ENCODE measurements around the gene NECTIN4. TPM values are rescaled to one million over a fixed set of nuclear protein-coding genes. Genes with fewer than 3 reads are reported as not detected.
A peak's percentile ranks its signal among the peaks of the same experiment; 100 is the strongest.

NECTIN4 gene
- 42.7 TPM for total RNA-seq

DNA sequence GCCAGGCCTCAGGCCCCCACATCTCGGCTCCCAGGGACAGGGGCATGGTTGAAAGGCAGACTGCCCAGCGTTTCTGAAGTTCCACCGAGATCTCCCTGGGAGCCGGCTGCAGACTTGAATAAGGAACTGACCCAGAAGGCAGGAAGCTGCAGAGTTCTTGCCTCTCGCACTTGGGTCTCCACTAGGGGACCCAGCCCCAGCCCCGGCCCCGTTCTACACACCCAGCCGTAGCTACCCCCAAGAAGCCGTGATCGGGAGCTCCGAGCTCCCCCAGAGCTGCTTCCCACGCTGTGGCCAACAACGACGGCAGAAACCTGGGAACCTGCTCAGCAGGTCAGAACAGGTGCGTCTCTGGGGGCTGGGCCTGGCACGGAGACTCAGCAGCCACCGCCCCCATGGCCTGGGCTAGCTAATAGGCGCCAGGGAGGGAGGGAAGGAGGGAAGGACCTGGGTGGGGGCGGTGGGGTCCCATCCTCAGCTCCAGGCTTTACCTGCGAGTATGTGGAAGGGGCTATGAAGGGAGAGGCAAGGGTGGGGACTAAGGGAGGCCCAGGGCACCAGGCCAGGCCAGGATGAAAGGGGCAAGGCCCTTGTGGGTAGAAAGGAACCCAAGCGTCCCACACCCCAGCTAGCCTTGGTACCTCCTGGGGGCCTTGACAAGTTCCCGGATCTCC lies at the start of gene NECTIN4:
NECTIN4 (minus strand) TSS at position 308 of the 674 bp plus-strand sequence; CDS start at position 46, 262 bp downstream.
- H3K4me1 ChIP-seq, result no peaks in the 10 kb centered on the region
- peak within 1 kb of the TSS in 1 of 2 donors; percentile 41 for H3K4me3 ChIP-seq
- no peaks in the 10 kb centered on the region for H3K36me3 ChIP-seq
- no peaks in the 10 kb centered on the region for H3K27me3 ChIP-seq
- peak in 1 of 2 donors; percentile 96 for DNase-seq (ENCODE audit: extremely low spot score in 2 of 2)
- peak within 1 kb of the TSS; percentile 77 for H3K27ac ChIP-seq
- intact Hi-C loops (cut with DNase I), result no loop called here
- no peaks in the 10 kb centered on the region for H3K9me3 ChIP-seq
- TF ChIP-seq POLR2AphosphoS5 (IDR thresholded peaks at IDR 0.05; ENCODE audit: insufficient read depth in 1 of 2, low read depth in 1 of 2) (peak; percentile 46 to 50), POLR2A (IDR thresholded peaks at IDR 0.05) (no peak)

DNA sequence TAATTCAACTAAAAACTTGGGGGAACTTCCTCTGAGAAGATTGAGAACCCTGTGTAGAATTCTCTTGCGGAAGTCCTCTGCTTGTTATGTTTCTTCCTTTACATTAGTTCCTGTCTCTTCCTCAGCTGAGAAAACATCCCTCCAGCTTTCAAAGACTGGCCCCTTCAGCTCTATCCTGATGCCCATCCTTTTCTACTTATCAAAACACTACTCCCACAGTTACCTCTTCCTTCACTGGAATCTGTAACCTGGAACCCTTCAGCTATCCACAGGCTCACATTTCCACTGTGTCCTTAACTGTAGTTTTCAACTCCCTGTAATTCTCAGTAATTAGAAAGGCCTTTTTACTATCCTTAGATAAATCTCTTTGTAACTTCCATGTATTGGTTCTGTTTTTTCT lies 49.1 kb upstream of the NECTIN4 start:
- TF ChIP-seq, protein P1, sequence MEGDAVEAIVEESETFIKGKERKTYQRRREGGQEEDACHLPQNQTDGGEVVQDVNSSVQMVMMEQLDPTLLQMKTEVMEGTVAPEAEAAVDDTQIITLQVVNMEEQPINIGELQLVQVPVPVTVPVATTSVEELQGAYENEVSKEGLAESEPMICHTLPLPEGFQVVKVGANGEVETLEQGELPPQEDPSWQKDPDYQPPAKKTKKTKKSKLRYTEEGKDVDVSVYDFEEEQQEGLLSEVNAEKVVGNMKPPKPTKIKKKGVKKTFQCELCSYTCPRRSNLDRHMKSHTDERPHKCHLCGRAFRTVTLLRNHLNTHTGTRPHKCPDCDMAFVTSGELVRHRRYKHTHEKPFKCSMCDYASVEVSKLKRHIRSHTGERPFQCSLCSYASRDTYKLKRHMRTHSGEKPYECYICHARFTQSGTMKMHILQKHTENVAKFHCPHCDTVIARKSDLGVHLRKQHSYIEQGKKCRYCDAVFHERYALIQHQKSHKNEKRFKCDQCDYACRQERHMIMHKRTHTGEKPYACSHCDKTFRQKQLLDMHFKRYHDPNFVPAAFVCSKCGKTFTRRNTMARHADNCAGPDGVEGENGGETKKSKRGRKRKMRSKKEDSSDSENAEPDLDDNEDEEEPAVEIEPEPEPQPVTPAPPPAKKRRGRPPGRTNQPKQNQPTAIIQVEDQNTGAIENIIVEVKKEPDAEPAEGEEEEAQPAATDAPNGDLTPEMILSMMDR (IDR thresholded peaks at IDR 0.05), result no peak
- TF ChIP-seq POLR2A (IDR thresholded peaks at IDR 0.05), result no peak
- TF ChIP-seq POLR2AphosphoS5 (IDR thresholded peaks at IDR 0.05; ENCODE audit: insufficient read depth in 1 of 2, low read depth in 1 of 2), result no peak
- Histone ChIP-seq H3K4me1 (peaks cover 9% of the 10 kb centered on the region), H3K4me3 (no peak overlapping the region), H3K9me3 (no peaks in the 10 kb centered on the region), H3K36me3 (no peaks in the 10 kb centered on the region), H3K27ac (no peak overlapping the region), H3K27me3 (no peaks in the 10 kb centered on the region)
- intact Hi-C loops (cut with DNase I), result no loop called here
- no peak for DNase-seq (ENCODE audit: extremely low spot score in 2 of 2)

DNA sequence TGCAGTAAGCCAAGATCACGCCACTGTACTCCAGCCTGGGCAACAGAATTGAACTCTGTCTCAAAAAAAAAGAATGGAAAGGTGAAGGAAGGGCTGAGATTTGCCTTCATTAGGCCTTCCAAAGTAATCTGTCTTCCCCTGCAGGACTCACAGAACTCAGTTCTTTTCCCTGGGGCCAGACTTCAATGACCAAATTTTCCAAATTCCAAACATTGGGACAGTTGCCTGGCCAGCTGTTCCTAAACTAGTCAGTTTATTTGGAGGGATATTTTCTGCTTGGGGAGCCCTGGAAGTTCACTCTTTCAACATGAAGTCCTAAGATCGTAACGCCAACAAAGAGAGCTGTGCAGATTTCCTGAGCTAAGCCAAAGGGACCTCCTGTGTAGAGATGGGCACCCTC lies 48.5 kb upstream of the NECTIN4 start:
- no peaks in the 10 kb centered on the region for H3K9me3 ChIP-seq
- intact Hi-C loops (cut with DNase I), result no loop called here

DNA sequence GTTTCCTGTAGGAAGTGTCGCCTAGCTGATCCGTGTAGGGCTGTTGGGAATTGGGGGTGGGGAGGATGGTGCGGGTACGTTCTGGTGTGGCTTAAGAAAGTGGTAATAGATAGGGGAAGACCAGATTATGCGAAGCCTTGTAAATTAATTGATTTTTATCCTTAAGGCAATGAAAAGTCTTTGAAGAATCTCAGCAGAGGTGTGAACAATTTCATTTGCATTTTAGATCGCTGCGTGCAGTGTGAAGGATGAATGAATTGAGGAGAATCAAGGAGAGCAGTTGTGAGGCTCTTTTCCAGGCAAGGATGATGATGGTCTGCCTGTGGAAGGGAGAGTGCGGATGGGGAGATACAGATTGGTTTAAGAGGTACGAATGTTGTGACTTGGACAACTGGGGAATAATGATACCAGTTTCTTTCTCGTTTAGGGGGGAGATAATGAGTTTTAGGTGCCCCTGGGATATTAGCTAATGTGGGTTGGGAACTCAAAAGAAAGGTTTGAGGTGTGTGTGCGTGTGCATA lies 43.9 kb upstream of the NECTIN4 start:
- intact Hi-C loops (cut with DNase I), result no loop called here
- peaks cover 0 to 12% of the 10 kb centered on the region in 2 donors for H3K36me3 ChIP-seq

More for the DNA sequence above, 48.5 kb upstream of the NECTIN4 start:
- no peak overlapping the region for H3K27ac ChIP-seq
- no peak overlapping the region for H3K4me3 ChIP-seq
- no peaks in the 10 kb centered on the region for H3K36me3 ChIP-seq
- no peaks in the 10 kb centered on the region for H3K27me3 ChIP-seq
- no peak for DNase-seq (ENCODE audit: extremely low spot score in 2 of 2)
- H3K4me1 ChIP-seq, result peaks cover 11% of the 10 kb centered on the region
- TF ChIP-seq POLR2A (IDR thresholded peaks at IDR 0.05) (no peak), POLR2AphosphoS5 (IDR thresholded peaks at IDR 0.05; ENCODE audit: insufficient read depth in 1 of 2, low read depth in 1 of 2) (no peak)
- TF ChIP-seq, protein P1 (IDR thresholded peaks at IDR 0.05), result no peak

DNA sequence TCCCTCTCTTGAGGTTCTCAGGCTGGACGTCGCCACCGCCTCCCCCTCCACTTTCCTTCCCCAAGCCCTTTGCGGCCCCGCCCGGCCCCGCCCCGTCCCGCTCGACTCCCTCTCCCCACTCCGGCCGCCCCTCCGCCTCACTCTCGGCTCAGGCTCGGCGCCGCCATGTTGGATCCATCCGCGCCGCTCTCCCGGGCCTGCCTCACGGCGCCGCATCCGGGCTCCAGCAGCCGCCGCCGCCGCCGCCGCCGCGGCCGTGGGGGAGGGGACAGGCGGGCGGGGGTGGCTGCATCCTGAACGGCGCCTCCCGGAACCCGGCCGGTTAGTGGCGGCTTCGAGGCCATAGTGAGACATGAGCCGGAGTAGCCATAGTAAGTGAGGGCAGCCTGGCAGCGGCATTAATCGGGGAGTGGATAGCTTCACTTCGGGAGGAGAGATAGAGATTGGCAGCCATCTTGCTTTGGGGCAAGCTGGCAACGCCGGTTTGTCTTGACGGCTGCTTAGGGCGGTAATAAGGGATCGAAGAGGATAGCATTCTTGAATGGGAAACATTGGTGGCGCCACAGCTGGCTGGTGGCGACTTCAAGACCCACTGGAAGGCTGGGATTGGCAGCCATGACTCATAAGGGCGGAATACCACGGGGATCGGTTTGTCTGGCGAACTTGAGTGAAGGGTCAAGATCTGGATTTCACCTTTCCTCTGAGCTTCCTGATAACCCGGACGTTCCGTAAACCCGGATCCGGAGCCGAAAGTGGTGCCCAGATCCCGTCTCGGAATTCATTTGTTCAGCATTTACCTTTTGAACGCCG lies 43.3 kb upstream of the NECTIN4 start, which contains the start of gene DEDD:
DEDD (minus strand) TSS at position 258 of the 810 bp plus-strand sequence. CDS start 8,205 bp downstream, outside the sequence.
- H3K4me1 ChIP-seq, result peaks cover 52% of the 10 kb centered on the region
- H3K9me3 ChIP-seq, result no peaks in the 10 kb centered on the region
- peak in 1 of 2 donors; percentile 96 for DNase-seq (ENCODE audit: extremely low spot score in 2 of 2)
- peaks cover 0 to 18% of the 10 kb centered on the region in 2 donors for H3K36me3 ChIP-seq
- TF ChIP-seq POLR2A (IDR thresholded peaks at IDR 0.05), result peak in 1 of 2 donors; percentile 36
- peak; percentile 78 to 80 for TF ChIP-seq POLR2AphosphoS5 (IDR thresholded peaks at IDR 0.05; ENCODE audit: insufficient read depth in 1 of 2, low read depth in 1 of 2)
- TF ChIP-seq, protein P1 (IDR thresholded peaks at IDR 0.05), result no peak
- no peaks in the 10 kb centered on the region for H3K27me3 ChIP-seq
- H3K4me3 ChIP-seq, result peak within 1 kb of the TSS; percentile 59 to 73
- H3K27ac ChIP-seq, result peak within 1 kb of the TSS; percentile 96
- intact Hi-C loops (cut with DNase I), result no loop called here

More for the DNA sequence above, 43.9 kb upstream of the NECTIN4 start:
- Histone ChIP-seq H3K4me1 (peaks cover 47% of the 10 kb centered on the region), H3K27ac (peak overlapping the region; percentile 96), H3K9me3 (no peaks in the 10 kb centered on the region), H3K27me3 (no peaks in the 10 kb centered on the region), H3K4me3 (peak overlapping the region; percentile 59 to 73)
- no peak for DNase-seq (ENCODE audit: extremely low spot score in 2 of 2)
- TF ChIP-seq POLR2AphosphoS5 (IDR thresholded peaks at IDR 0.05; ENCODE audit: insufficient read depth in 1 of 2, low read depth in 1 of 2), result peak in 1 of 2 donors; percentile 2
- TF ChIP-seq, protein P1 (IDR thresholded peaks at IDR 0.05), result no peak

All from vagina (tissue), 2 donors.